ES-I3 (cell line): ENCODE data around the gene LSM8.
"Not testable (repeated sequence)": the region's sequence is repeated elsewhere in the genome, so short reads cannot be mapped to it uniquely, and the experiment has no call there.

Experiments
- H3K36me3 ChIP-seq: 2 replicates; pipeline ENCODE4 v1.6.1; 2013; ENCODE audit warnings: mild to moderate bottlenecking, low read length, control low read depth, moderate library complexity; ENCODE audit not compliant: insufficient read depth
- H3K4me1 ChIP-seq: 2 replicates; pipeline ENCODE4 v1.6.1; 2013; ENCODE audit warnings: mild to moderate bottlenecking, control low read depth, low read length; ENCODE audit not compliant: insufficient read depth
- H3K9ac ChIP-seq: 2 replicates; pipeline ENCODE4 v1.6.1; 2013; ENCODE audit warnings: low read depth, mild to moderate bottlenecking, low read length, moderate library complexity
- H3K9me3 ChIP-seq: 2 replicates; pipeline ENCODE4 v1.6.1; 2013; ENCODE audit warnings: mild to moderate bottlenecking, low read length, moderate library complexity; ENCODE audit not compliant: control insufficient read depth, insufficient read depth

Gene LSM8

GRCh38 chr7:118183786-118184564 lies at the start of gene LSM8:
Gene LSM8, plus strand, starts transcription at chr7:118184164. Its CDS starts 60 bp downstream, at chr7:118184224.
- Histone ChIP-seq H3K36me3 (no peaks in the 10 kb centered on the region), H3K9ac (peak within 1 kb of the TSS; percentile 96), H3K4me1 (0 out of 2 replicates have a peak, but pooled peaks cover 3% of the 10 kb centered on the region), H3K9me3 (no peaks in the 10 kb centered on the region)

GRCh38 chr7:118134420-118134819 lies 49.5 kb upstream of the LSM8 start:
- not testable (repeated sequence) for H3K36me3 ChIP-seq, H3K4me1 ChIP-seq, H3K9me3 ChIP-seq, H3K9ac ChIP-seq

GRCh38 chr7:118140468-118140867 lies 43.5 kb upstream of the LSM8 start:
- Histone ChIP-seq H3K4me1 (no peaks in the 10 kb centered on the region), H3K9me3 (no peaks in the 10 kb centered on the region), H3K9ac (no peak overlapping the region), H3K36me3 (no peaks in the 10 kb centered on the region)

- no peaks in the 10 kb centered on the region for H3K36me3 ChIP-seq
- H3K9me3 ChIP-seq = no peaks in the 10 kb centered on the region
- H3K4me1 ChIP-seq = no peaks in the 10 kb centered on the region
- H3K9ac ChIP-seq = no peak overlapping the region
These were observed 42.0 kb upstream of the LSM8 start for GRCh38 chr7:118142012-118142411.

- Histone ChIP-seq H3K9ac (no peak overlapping the region), H3K36me3 (no peaks in the 10 kb centered on the region), H3K4me1 (peaks cover 19% of the 10 kb centered on the region), H3K9me3 (no peaks in the 10 kb centered on the region)
These were observed 35.0 kb upstream of the LSM8 start for GRCh38 chr7:118148930-118149329.

- Histone ChIP-seq H3K4me1 (peaks cover 19% of the 10 kb centered on the region), H3K9ac (no peak overlapping the region), H3K36me3 (no peaks in the 10 kb centered on the region), H3K9me3 (no peaks in the 10 kb centered on the region)
These were observed 34.6 kb upstream of the LSM8 start for GRCh38 chr7:118149394-118149793.

- Histone ChIP-seq H3K36me3 (no peaks in the 10 kb centered on the region), H3K4me1 (peaks cover 19% of the 10 kb centered on the region), H3K9me3 (no peaks in the 10 kb centered on the region), H3K9ac (no peak overlapping the region)
These were observed 32.3 kb upstream of the LSM8 start for GRCh38 chr7:118151671-118152070.

GRCh38 chr7:118152149-118152548 lies 31.8 kb upstream of the LSM8 start:
- Histone ChIP-seq H3K4me1 (peaks cover 19% of the 10 kb centered on the region), H3K9ac (no peak overlapping the region), H3K9me3 (no peaks in the 10 kb centered on the region), H3K36me3 (no peaks in the 10 kb centered on the region)

GRCh38 chr7:118152654-118153053 lies 31.3 kb upstream of the LSM8 start:
- Histone ChIP-seq H3K9ac (no peak overlapping the region), H3K4me1 (peaks cover 19% of the 10 kb centered on the region), H3K9me3 (no peaks in the 10 kb centered on the region), H3K36me3 (no peaks in the 10 kb centered on the region)

- H3K36me3 ChIP-seq = no peaks in the 10 kb centered on the region
- H3K9ac ChIP-seq = no peak overlapping the region
- H3K9me3 ChIP-seq = peaks cover 6% of the 10 kb centered on the region
- H3K4me1 ChIP-seq = peaks cover 19% of the 10 kb centered on the region
These were observed 30.3 kb upstream of the LSM8 start for GRCh38 chr7:118153551-118154177.

- H3K9ac ChIP-seq = no peak overlapping the region
- H3K36me3 ChIP-seq = no peaks in the 10 kb centered on the region
- H3K4me1 ChIP-seq = no peaks in the 10 kb centered on the region
- H3K9me3 ChIP-seq = peaks cover 10% of the 10 kb centered on the region
These were observed 25.2 kb upstream of the LSM8 start for GRCh38 chr7:118158766-118159165.

GRCh38 chr7:118169146-118169545 lies 14.8 kb upstream of the LSM8 start:
- Histone ChIP-seq H3K9me3 (no peaks in the 10 kb centered on the region), H3K36me3 (no peaks in the 10 kb centered on the region), H3K9ac (no peak overlapping the region), H3K4me1 (no peaks in the 10 kb centered on the region)

GRCh38 chr7:118175740-118176139 lies 8.2 kb upstream of the LSM8 start:
- no peaks in the 10 kb centered on the region for H3K4me1 ChIP-seq
- no peaks in the 10 kb centered on the region for H3K36me3 ChIP-seq
- no peak overlapping the region for H3K9ac ChIP-seq
- no peaks in the 10 kb centered on the region for H3K9me3 ChIP-seq

- H3K4me1 ChIP-seq = no peaks in the 10 kb centered on the region
- no peaks in the 10 kb centered on the region for H3K36me3 ChIP-seq
- no peak overlapping the region for H3K9ac ChIP-seq
- no peaks in the 10 kb centered on the region for H3K9me3 ChIP-seq
These were observed 4.8 kb upstream of the LSM8 start for GRCh38 chr7:118179191-118179590.
